HEK293 (cell line): ENCODE measurements around the gene MTMR3.

Experiments
- GLI4 ChIP-seq: fragments of 450-650 bp; formaldehyde crosslinking; IDR thresholded peaks from 2 replicates; pipeline ENCODE4 v1.5.1; 2016; ENCODE audit warnings: missing biosample characterization, missing genetic modification characterization
- ZBTB20 ChIP-seq: fragments of 450-650 bp; formaldehyde crosslinking; IDR thresholded peaks from 2 replicates; pipeline ENCODE4 v1.5.1; 2016; ENCODE audit warnings: missing biosample characterization, missing genetic modification characterization
- ZFP41 ChIP-seq: fragments of 450-650 bp; formaldehyde crosslinking; IDR thresholded peaks from 2 replicates; pipeline ENCODE4 v1.5.1; 2016; ENCODE audit warnings: missing biosample characterization, missing genetic modification characterization, borderline replicate concordance
- ZNF274 ChIP-seq, 2 experiments: fragments of 200-500 bp in 1 of 2; fragments of 450-650 bp in 1 of 2; sonication (Bioruptor generic) in 1 of 2; formaldehyde crosslinking in 1 of 2; IDR thresholded peaks; 2 replicates each; pipeline versions ENCODE4 v1.5.1 to v1.6.1; 2014 to 2016; ENCODE audit warnings: borderline replicate concordance in 1 of 2, inconsistent platforms in 1 of 2, low read length in 1 of 2, missing biosample characterization in 1 of 2, missing genetic modification characterization in 1 of 2
- ZNF76 ChIP-seq: fragments of 450-650 bp; formaldehyde crosslinking; IDR thresholded peaks from 2 replicates; pipeline ENCODE4; 2016; ENCODE audit warnings: low read depth, missing biosample characterization, missing genetic modification characterization, borderline replicate concordance

DNA sequence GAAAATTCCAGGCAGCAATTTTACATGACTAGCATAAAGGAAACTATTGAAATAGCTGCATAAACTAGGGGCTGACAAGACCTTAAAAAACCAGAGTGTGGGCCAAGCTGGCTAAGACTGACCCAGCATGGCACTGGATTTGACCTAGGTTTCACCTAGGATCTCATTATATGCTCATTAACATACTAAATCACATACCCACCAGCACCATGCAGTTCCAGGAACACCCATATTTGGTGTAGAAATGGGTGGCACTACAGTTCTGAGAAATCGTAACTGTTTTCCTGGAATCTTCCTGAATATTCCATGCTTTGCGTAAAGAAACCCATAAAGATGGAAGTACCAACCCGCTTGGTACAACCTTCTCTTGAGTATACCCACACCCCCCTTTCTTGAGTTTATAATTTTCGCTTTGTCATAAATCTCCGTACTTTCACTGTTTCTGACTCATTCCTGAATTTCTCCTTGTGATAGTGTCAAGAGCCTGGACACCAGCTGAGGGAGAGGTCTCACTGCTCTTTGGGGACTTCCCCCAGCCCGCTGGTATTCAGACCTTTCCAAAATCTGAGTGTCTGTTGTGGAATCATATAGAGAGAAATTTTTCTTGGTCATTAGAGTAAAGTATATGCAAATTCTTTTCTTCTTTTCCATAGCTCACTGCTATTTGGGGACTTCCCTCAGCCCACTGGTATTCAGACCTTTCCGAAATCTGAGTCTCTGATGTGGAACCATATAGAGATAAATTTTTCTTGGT lies 55.1 kb downstream of the MTMR3 start:
- TF ChIP-seq ZNF76 (tag by site-specific recombination) = no peak
- TF ChIP-seq ZFP41 (tag by site-specific recombination) = no peak
- TF ChIP-seq ZNF274 (IDR thresholded peaks at IDR 0.05; ENCODE audit: low read length) = no peak
- no peak for TF ChIP-seq ZNF274 (tag by site-specific recombination; IDR thresholded peaks at IDR 0.05; ENCODE audit: borderline replicate concordance)
- no peak for TF ChIP-seq ZBTB20 (tag by site-specific recombination)
- no peak for TF ChIP-seq GLI4 (tag by site-specific recombination)
